ENCODE results near the gene PTPN3.
"Not testable (repeated sequence)": the region's sequence is repeated elsewhere in the genome, so short reads cannot be mapped to it uniquely, and the experiment has no call there.

The PTPN3 gene

DNA sequence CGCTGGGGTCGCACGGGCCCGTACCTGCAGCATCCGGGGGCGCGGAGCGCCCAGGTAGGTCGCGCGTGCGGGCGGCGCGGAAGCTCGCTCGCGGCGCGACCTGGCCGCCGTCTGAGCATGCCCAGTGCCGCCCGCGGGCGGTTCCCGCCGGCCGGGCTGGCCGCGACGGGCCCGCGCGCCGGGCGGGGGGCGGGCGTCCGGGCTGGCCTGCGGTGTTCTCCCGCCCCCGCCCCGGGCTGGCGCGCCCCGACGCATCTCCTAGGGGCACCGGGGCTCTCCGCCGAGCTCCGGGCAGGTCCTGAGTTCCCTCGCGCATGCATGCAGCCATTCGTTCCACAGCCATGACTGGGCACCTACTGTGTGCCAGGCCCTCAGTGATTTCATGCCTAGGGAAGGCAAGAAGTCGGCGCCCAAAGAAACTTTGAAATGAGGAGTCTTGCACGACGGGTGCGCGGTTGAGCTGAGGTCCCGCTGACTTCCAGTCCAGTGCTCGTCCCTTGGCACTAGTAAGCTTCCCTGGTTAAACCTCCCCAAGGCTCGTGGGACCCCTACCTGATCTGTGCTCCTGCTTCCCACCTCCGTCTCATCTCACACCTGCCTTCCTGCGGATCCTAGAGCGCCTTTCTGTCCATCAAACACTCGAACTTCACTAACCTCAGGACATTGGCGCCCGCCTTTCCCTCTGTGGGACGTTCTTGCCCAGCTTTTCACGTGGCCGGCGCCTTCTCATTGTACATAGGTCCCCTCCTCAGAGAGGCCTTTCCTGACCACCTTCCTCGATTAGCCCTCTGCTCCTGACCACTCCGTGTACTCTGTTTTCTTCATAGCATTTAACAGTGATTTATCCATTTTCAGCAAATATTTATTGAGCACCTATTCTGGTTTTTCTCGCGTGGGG is at the start of gene PTPN3:
PTPN3 (minus strand) TSS at position 113 of the 898 bp plus-strand sequence. CDS start 34,873 bp downstream, outside the sequence.
- ATAC-seq, result peak; percentile 33
- TF ChIP-seq CSRNP3 (CRISPR knock-in tag; IDR thresholded peaks at IDR 0.05), result no peak

GRCh38 chr9:109544954-109545353 is 46.8 kb upstream of the PTPN3 start:
- ATAC-seq, result not testable (repeated sequence)

DNA sequence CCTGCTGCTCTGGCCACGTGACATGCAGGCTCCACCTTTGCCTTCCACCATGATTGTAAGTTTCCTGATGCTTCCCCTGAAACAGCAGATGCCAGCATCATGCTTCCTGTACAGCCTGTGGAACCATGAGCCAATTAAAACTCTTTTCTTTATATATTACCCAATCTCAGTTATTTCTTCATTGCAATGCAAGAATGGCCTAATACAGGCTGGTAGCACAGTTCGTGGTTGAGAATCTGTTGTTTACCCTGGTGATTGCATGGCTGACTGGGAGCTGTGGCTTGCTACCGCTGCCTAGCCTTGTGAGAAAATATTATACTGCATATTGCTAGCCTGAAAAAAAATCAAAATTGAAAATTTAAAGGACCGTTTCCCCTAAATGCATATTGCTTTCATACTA is 44.8 kb upstream of the PTPN3 start:
- TF ChIP-seq ESRRG (CRISPR knock-in tag; IDR thresholded peaks at IDR 0.05), result no peak
- TF ChIP-seq ZC3H10 (CRISPR knock-in tag; IDR thresholded peaks at IDR 0.05), result no peak
- no peak for TF ChIP-seq ZFP3 (CRISPR knock-in tag; IDR thresholded peaks at IDR 0.05)
- TF ChIP-seq TSHZ2 (CRISPR knock-in tag; IDR thresholded peaks at IDR 0.05), result no peak
- TF ChIP-seq OSR1 (CRISPR knock-in tag; IDR thresholded peaks at IDR 0.05), result no peak
- no peak for TF ChIP-seq GLIS3 (CRISPR knock-in tag; IDR thresholded peaks at IDR 0.05)
- TF ChIP-seq ZNF70 (CRISPR knock-in tag; IDR thresholded peaks at IDR 0.05), result no peak
- no peak for TF ChIP-seq CSDC2 (CRISPR knock-in tag; IDR thresholded peaks at IDR 0.05)

DNA sequence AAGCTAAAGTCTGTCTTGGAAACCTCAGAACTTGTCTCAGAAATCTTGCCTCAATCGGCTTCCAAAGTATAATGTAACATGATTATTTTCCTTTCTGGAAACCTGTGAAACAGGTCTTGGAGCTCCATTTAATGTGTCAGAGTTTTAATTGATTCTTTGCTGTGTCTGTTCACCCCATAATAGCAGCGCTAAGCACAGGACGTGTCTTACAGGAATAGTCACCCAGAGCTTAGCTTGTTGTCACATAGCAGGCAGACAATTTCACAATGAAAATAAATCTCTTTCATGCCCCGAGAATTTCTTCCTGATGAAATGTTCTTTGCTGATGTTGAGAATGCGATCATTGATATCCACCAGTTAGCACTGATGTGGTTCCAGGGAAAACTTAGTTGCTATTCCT is 40.2 kb upstream of the PTPN3 start:
- TF ChIP-seq PPARA (CRISPR knock-in tag; IDR thresholded peaks at IDR 0.05; ENCODE audit: borderline replicate concordance), result no peak
- TF ChIP-seq CSDC2 (CRISPR knock-in tag; IDR thresholded peaks at IDR 0.05), result no peak
- TF ChIP-seq TOX (CRISPR knock-in tag; IDR thresholded peaks at IDR 0.05; ENCODE audit: borderline replicate concordance), result no peak
- TF ChIP-seq OSR1 (CRISPR knock-in tag; IDR thresholded peaks at IDR 0.05), result no peak
- TF ChIP-seq, protein P1, sequence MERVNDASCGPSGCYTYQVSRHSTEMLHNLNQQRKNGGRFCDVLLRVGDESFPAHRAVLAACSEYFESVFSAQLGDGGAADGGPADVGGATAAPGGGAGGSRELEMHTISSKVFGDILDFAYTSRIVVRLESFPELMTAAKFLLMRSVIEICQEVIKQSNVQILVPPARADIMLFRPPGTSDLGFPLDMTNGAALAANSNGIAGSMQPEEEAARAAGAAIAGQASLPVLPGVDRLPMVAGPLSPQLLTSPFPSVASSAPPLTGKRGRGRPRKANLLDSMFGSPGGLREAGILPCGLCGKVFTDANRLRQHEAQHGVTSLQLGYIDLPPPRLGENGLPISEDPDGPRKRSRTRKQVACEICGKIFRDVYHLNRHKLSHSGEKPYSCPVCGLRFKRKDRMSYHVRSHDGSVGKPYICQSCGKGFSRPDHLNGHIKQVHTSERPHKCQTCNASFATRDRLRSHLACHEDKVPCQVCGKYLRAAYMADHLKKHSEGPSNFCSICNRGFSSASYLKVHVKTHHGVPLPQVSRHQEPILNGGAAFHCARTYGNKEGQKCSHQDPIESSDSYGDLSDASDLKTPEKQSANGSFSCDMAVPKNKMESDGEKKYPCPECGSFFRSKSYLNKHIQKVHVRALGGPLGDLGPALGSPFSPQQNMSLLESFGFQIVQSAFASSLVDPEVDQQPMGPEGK (CRISPR knock-in tag; IDR thresholded peaks at IDR 0.05; ENCODE audit: borderline replicate concordance), result no peak
- no peak for TF ChIP-seq ARNTL (CRISPR knock-in tag; IDR thresholded peaks at IDR 0.05; ENCODE audit: borderline replicate concordance, low read depth)
- TF ChIP-seq SNAI2 (CRISPR knock-in tag; IDR thresholded peaks at IDR 0.05), result no peak
- TF ChIP-seq ZFP30 (CRISPR knock-in tag; IDR thresholded peaks at IDR 0.05), result no peak
- no peak for TF ChIP-seq GLIS3 (CRISPR knock-in tag; IDR thresholded peaks at IDR 0.05)
- TF ChIP-seq CREB5 (CRISPR knock-in tag; IDR thresholded peaks at IDR 0.05; ENCODE audit: low read depth), result no peak
- no peak for TF ChIP-seq TCF4 (CRISPR knock-in tag; IDR thresholded peaks at IDR 0.05; ENCODE audit: borderline replicate concordance)
- TF ChIP-seq ESRRG (CRISPR knock-in tag; IDR thresholded peaks at IDR 0.05), result no peak
- TF ChIP-seq RARB (CRISPR knock-in tag; IDR thresholded peaks at IDR 0.05), result no peak
- no peak for TF ChIP-seq ZC3H10 (CRISPR knock-in tag; IDR thresholded peaks at IDR 0.05)
- TF ChIP-seq ZFP3 (CRISPR knock-in tag; IDR thresholded peaks at IDR 0.05), result no peak
- no peak for TF ChIP-seq ZNF8 (CRISPR knock-in tag; IDR thresholded peaks at IDR 0.05)
- no peak for TF ChIP-seq TSHZ2 (CRISPR knock-in tag; IDR thresholded peaks at IDR 0.05)
- TF ChIP-seq BACH2 (CRISPR knock-in tag; IDR thresholded peaks at IDR 0.05; ENCODE audit: borderline replicate concordance), result no peak
- TF ChIP-seq, protein P2, sequence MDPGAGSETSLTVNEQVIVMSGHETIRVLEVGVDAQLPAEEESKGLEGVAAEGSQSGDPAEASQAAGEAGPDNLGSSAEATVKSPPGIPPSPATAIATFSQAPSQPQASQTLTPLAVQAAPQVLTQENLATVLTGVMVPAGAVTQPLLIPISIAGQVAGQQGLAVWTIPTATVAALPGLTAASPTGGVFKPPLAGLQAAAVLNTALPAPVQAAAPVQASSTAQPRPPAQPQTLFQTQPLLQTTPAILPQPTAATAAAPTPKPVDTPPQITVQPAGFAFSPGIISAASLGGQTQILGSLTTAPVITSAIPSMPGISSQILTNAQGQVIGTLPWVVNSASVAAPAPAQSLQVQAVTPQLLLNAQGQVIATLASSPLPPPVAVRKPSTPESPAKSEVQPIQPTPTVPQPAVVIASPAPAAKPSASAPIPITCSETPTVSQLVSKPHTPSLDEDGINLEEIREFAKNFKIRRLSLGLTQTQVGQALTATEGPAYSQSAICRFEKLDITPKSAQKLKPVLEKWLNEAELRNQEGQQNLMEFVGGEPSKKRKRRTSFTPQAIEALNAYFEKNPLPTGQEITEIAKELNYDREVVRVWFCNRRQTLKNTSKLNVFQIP (CRISPR knock-in tag; IDR thresholded peaks at IDR 0.05; ENCODE audit: borderline replicate concordance, low read depth), result no peak
- no peak for ATAC-seq

More for the DNA sequence above, 44.8 kb upstream of the PTPN3 start:
- no peak for ATAC-seq
